ENCODE data around the gene UPK1A.

Gene UPK1A

GRCh38 chr19:35637165-35637564 is 29.2 kb upstream of the UPK1A start:
- Histone ChIP-seq H3K36me3 (ENCODE audit: control insufficient read depth, insufficient read depth, low read length) (peaks cover 37% of the 10 kb centered on the region), H3K4me1 (ENCODE audit: control insufficient read depth, insufficient read depth, low read length) (no peaks in the 10 kb centered on the region), H3K27ac (ENCODE audit: low read depth, low read length) (no peak overlapping the region), H3K9ac (ENCODE audit: low read length) (no peak overlapping the region), H3K27me3 (ENCODE audit: control insufficient read depth, insufficient read depth, low read length) (no peaks in the 10 kb centered on the region), H3K4me3 (ENCODE audit: low read length) (no peak overlapping the region)

DNA sequence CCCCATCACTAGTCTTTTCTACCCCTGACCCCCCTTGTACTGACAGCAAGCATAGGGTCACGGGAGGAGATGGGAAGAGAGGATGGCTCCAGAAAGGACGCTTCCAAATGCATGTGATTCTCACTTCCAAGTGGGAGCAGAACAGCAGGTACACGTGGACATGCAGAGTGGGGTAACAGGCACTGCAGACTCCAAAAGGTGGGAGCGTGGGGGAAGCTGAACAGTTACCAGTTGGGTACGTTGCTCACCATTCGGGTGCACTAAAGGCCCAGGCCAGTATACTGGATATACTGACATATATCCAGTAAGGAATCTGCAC is 27.0 kb upstream of the UPK1A start:
- H3K27me3 ChIP-seq (ENCODE audit: control insufficient read depth, insufficient read depth, low read length): no peaks in the 10 kb centered on the region
- peaks cover 18% of the 10 kb centered on the region for H3K36me3 ChIP-seq (ENCODE audit: control insufficient read depth, insufficient read depth, low read length)
- no peak overlapping the region for H3K9ac ChIP-seq (ENCODE audit: low read length)
- H3K4me3 ChIP-seq (ENCODE audit: low read length): no peak overlapping the region
- peaks cover 2% of the 10 kb centered on the region for H3K4me1 ChIP-seq (ENCODE audit: control insufficient read depth, insufficient read depth, low read length)
- no peak overlapping the region for H3K27ac ChIP-seq (ENCODE audit: low read depth, low read length)

GRCh38 chr19:35639863-35640262 is 26.5 kb upstream of the UPK1A start:
- H3K4me3 ChIP-seq (ENCODE audit: low read length): no peak overlapping the region
- no peak overlapping the region for H3K27ac ChIP-seq (ENCODE audit: low read depth, low read length)
- peaks cover 17% of the 10 kb centered on the region for H3K36me3 ChIP-seq (ENCODE audit: control insufficient read depth, insufficient read depth, low read length)
- no peaks in the 10 kb centered on the region for H3K27me3 ChIP-seq (ENCODE audit: control insufficient read depth, insufficient read depth, low read length)
- no peak overlapping the region for H3K9ac ChIP-seq (ENCODE audit: low read length)
- H3K4me1 ChIP-seq (ENCODE audit: control insufficient read depth, insufficient read depth, low read length): peaks cover 2% of the 10 kb centered on the region

DNA sequence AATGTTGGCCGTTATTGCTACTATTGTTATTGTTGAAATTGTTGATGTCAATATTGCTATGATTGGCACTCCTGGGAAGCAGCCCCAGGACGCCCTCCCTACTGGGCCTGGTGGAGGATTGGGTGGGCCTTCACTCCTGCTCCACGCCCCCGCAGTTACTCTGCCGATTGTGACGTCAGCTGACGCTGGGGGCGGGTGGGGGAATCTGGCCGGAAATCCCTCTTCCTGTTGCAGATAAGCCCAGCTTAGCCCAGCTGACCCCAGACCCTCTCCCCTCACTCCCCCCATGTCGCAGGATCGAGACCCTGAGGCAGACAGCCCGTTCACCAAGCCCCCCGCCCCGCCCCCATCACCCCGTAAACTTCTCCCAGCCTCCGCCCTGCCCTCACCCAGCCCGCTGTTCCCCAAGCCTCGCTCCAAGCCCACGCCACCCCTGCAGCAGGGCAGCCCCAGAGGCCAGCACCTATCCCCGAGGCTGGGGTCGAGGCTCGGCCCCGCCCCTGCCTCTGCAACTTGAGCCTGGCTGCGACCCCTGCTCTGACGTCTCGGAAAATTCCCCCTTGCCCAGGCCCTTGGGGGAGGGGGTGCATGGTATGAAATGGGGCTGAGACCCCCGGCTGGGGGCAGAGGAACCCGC is 24.7 kb upstream of the UPK1A start, which contains the start of gene ETV2:
Gene ETV2 (plus strand): TSS at position 231 of the 637 bp plus-strand sequence. CDS start 716 bp downstream, outside the sequence.
- peaks cover 13% of the 10 kb centered on the region for H3K36me3 ChIP-seq (ENCODE audit: control insufficient read depth, insufficient read depth, low read length)
- no peaks in the 10 kb centered on the region for H3K27me3 ChIP-seq (ENCODE audit: control insufficient read depth, insufficient read depth, low read length)
- no peak within 1 kb of the TSS for H3K4me3 ChIP-seq (ENCODE audit: low read length)
- peaks cover 5% of the 10 kb centered on the region for H3K4me1 ChIP-seq (ENCODE audit: control insufficient read depth, insufficient read depth, low read length)
- no peak within 1 kb of the TSS for H3K9ac ChIP-seq (ENCODE audit: low read length)
- H3K27ac ChIP-seq (ENCODE audit: low read depth, low read length): no peak within 1 kb of the TSS

DNA sequence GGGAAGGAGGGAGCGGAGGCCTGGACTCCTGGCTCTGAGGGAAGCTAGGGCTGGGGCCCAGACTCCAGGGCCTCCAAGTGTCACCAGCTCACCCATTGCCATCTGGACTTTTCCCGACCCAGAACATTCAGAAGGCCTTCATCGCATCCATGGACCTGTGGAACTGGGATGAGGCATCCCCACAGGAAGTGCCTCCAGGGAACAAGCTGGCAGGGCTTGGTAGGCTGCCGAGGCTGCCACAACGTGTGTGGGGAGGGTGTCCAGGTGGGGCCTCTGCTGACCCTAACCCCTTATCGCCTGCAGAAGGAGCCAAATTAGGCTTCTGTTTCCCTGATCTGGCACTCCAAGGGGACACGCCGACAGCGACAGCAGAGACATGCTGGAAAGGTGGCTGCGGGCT is 24.0 kb upstream of the UPK1A start:
- peaks cover 5% of the 10 kb centered on the region for H3K4me1 ChIP-seq (ENCODE audit: control insufficient read depth, insufficient read depth, low read length)
- no peak overlapping the region for H3K4me3 ChIP-seq (ENCODE audit: low read length)
- no peak overlapping the region for H3K27ac ChIP-seq (ENCODE audit: low read depth, low read length)
- H3K27me3 ChIP-seq (ENCODE audit: control insufficient read depth, insufficient read depth, low read length): no peaks in the 10 kb centered on the region
- H3K9ac ChIP-seq (ENCODE audit: low read length): no peak overlapping the region
- H3K36me3 ChIP-seq (ENCODE audit: control insufficient read depth, insufficient read depth, low read length): peaks cover 6% of the 10 kb centered on the region

DNA sequence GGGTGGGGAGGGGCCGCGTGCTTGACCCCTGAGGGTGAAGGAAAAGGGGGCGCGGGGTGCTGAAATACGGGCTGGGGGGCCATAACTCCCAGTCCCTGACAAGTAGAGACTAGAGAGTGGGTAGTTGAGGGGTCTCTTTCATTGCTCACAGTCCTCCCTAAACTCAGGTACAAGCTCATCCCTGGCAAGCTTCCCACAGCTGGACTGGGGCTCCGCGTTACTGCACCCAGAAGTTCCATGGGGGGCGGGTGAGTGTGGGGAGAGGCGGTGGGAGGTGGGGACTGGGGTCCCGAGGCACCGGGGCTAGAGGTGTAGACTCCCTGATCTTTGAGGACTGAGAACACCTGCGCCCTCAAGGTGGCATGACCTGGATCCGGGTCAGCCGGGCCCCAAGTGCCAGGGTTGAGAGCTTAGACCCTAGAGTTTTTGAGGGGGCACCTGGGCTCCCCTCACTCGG is 23.5 kb upstream of the UPK1A start:
- H3K9ac ChIP-seq (ENCODE audit: low read length): no peak overlapping the region
- peak overlapping the region; percentile 73 for H3K4me3 ChIP-seq (ENCODE audit: low read length)
- no peak overlapping the region for H3K27ac ChIP-seq (ENCODE audit: low read depth, low read length)
- peaks cover 5% of the 10 kb centered on the region for H3K4me1 ChIP-seq (ENCODE audit: control insufficient read depth, insufficient read depth, low read length)
- H3K27me3 ChIP-seq (ENCODE audit: control insufficient read depth, insufficient read depth, low read length): no peaks in the 10 kb centered on the region
- peaks cover under 1% of the 10 kb centered on the region for H3K36me3 ChIP-seq (ENCODE audit: control insufficient read depth, insufficient read depth, low read length)

- peak overlapping the region; percentile 8 for H3K9ac ChIP-seq (ENCODE audit: low read length)
- no peaks in the 10 kb centered on the region for H3K36me3 ChIP-seq (ENCODE audit: control insufficient read depth, insufficient read depth, low read length)
- peak overlapping the region; percentile 73 for H3K4me3 ChIP-seq (ENCODE audit: low read length)
- H3K27me3 ChIP-seq (ENCODE audit: control insufficient read depth, insufficient read depth, low read length): no peaks in the 10 kb centered on the region
- H3K4me1 ChIP-seq (ENCODE audit: control insufficient read depth, insufficient read depth, low read length): peaks cover 5% of the 10 kb centered on the region
- peak overlapping the region; percentile 73 for H3K27ac ChIP-seq (ENCODE audit: low read depth, low read length)
Observed at GRCh38 chr19:35643255-35644205, 22.8 kb upstream of the UPK1A start.

DNA sequence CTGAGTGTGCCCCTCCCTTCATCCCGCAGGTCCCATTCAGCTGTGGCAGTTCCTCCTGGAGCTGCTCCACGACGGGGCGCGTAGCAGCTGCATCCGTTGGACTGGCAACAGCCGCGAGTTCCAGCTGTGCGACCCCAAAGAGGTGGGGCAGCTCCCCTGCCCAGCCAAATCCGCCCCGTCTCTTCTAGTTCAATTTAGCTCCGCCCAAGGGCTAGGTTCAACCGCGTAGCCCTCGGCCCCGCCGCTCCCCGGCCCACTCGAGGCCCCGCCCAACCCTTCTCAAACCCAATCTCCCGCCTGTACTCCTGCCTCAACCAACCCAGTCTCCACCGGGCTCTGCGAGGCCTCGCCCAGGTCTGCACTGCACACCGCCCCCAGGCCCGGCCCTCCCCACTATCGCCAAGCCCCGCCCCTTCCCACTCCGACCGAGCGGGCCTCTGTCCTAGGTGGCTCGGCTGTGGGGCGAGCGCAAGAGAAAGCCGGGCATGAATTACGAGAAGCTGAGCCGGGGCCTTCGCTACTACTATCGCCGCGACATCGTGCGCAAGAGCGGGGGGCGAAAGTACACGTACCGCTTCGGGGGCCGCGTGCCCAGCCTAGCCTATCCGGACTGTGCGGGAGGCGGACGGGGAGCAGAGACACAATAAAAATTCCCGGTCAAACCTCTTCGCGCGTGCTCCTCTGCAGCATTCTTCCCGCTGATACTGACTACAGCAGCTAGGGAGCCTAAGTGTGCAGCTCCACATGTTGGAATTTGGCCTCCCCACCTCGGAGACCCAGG is 21.9 kb upstream of the UPK1A start:
- peaks cover 9% of the 10 kb centered on the region for H3K4me1 ChIP-seq (ENCODE audit: control insufficient read depth, insufficient read depth, low read length)
- peak overlapping the region; percentile 8 for H3K9ac ChIP-seq (ENCODE audit: low read length)
- peak overlapping the region; percentile 73 for H3K4me3 ChIP-seq (ENCODE audit: low read length)
- no peaks in the 10 kb centered on the region for H3K27me3 ChIP-seq (ENCODE audit: control insufficient read depth, insufficient read depth, low read length)
- peak overlapping the region; percentile 73 for H3K27ac ChIP-seq (ENCODE audit: low read depth, low read length)
- H3K36me3 ChIP-seq (ENCODE audit: control insufficient read depth, insufficient read depth, low read length): no peaks in the 10 kb centered on the region

DNA sequence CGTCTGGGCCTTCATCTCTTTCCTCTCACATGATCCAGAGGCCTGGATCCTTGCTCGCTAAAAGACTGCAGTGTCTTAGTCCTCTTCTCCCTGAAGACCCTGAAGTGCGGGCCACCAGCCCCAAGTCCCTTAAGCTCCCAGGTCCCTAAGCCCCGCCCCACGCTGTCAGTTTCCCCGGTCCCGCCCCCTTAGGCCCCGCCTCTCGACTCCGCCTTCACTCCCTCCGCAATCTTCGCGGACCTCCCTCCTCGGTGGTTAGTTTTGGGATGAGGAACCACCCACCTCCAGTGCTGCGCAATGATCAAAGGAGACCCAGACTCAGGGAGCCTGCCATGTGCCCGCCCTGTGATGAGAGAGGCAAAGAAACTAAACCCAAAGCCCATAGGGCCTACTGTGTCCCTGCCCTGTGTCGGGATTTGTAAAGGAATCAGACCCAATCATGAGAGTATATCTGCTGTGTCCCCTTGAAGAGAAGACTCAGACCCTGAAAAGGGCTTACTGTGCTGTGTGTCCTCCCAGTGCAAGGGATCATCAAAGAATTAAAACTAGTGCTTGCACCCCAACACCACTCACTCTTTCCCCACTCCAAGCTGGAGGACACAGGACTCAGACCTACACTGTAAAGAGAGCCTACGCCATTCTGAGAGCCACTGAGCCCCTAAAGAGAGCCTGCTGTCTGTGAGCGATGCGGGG is 21.2 kb upstream of the UPK1A start:
- Histone ChIP-seq H3K27me3 (ENCODE audit: control insufficient read depth, insufficient read depth, low read length) (no peaks in the 10 kb centered on the region), H3K4me3 (ENCODE audit: low read length) (peak overlapping the region; percentile 73), H3K36me3 (ENCODE audit: control insufficient read depth, insufficient read depth, low read length) (no peaks in the 10 kb centered on the region), H3K9ac (ENCODE audit: low read length) (peak overlapping the region; percentile 22), H3K4me1 (ENCODE audit: control insufficient read depth, insufficient read depth, low read length) (peaks cover 9% of the 10 kb centered on the region), H3K27ac (ENCODE audit: low read depth, low read length) (peak overlapping the region; percentile 73)

- H3K9ac ChIP-seq (ENCODE audit: low read length): no peak overlapping the region
- no peaks in the 10 kb centered on the region for H3K36me3 ChIP-seq (ENCODE audit: control insufficient read depth, insufficient read depth, low read length)
- peaks cover 9% of the 10 kb centered on the region for H3K4me1 ChIP-seq (ENCODE audit: control insufficient read depth, insufficient read depth, low read length)
- no peak overlapping the region for H3K4me3 ChIP-seq (ENCODE audit: low read length)
- no peaks in the 10 kb centered on the region for H3K27me3 ChIP-seq (ENCODE audit: control insufficient read depth, insufficient read depth, low read length)
- peak overlapping the region; percentile 40 for H3K27ac ChIP-seq (ENCODE audit: low read depth, low read length)
Observed at GRCh38 chr19:35645680-35646511, 20.4 kb upstream of the UPK1A start.
